NCI-H146 treated with DMSO at 0.1 percent for 48 hours (cell line): ENCODE results near the gene NCAPD3.
A peak's percentile ranks its signal among the peaks of the same experiment; 100 is the strongest.
"Not testable (repeated sequence)": the region's sequence is repeated elsewhere in the genome, so short reads cannot be mapped to it uniquely, and the experiment has no call there.

Source experiments
- DNase-seq: peaks from one replicate; lab custom pipeline; 2025; ENCODE audit not compliant: unreplicated experiment; lab: John Stamatoyannopoulos, UW

The NCAPD3 gene

DNA sequence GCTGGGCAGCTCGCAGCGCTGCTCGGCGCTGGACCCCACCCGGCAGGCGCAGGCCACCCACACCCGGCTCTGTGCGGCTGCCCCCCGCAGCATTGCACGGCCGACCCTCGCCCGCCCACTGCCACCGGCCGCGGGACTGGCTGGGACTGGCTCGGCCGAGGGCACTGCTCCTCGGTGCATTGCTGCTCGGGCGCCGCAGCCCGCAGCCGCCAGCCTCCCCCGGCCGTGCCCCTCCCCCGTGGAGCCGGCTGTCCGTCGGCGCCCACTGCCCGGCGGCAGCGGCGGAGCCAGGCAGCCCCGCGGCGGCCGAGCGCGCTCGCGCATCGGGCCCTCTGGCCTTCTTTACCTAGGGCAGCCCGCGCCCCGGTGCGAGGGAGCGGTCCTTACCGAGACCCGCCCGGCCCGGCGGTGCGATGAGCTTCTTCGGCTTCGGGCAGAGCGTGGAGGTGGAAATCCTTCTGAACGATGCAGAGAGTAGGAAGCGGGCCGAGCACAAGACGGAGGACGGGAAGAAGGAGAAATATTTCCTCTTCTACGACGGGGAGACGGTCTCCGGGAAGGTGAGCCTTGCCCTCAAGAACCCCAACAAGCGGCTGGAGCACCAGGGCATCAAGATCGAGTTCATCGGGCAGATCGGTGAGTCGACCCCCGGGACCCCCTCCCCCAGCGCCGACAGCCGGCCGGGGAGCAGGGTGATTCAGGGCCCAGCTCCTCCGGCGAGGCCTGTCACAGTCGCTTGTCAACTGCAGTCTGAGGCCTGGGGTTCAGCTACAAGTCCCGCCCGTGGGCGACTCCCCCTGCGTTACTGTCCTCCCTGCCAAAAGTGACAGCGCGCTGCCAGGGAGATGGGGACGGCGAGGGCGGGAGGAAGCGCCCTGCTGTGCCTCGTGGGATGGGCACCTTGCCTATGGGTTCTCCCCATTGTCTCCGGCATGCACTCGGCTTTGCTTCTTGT, 1.2 kb upstream of the NCAPD3 start:
- DNase-seq: peak; percentile 64

DNA sequence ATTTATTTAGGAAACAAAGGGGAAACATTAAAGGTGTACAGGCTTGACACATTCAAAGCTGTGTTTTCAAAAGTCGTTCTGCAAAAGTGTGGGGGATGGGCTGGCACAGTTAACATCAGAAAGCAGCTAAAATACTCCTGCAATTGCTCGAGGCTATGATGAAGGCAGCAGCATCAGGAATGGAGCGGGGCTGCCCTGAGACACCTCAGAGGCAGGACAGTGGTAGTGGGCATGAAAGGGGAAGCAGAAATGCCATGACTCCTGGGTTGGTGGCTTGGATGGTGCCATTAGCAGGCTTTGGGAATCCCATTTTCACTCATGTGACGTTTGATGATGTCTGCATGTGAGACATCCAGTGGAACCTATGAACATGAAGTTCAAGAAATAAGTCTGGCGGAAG, 646 bp downstream of the NCAPD3 start:
- no peak for DNase-seq

GRCh38 chr11:134216816-134217215, 7.0 kb downstream of the NCAPD3 start:
- no peak for DNase-seq

DNA sequence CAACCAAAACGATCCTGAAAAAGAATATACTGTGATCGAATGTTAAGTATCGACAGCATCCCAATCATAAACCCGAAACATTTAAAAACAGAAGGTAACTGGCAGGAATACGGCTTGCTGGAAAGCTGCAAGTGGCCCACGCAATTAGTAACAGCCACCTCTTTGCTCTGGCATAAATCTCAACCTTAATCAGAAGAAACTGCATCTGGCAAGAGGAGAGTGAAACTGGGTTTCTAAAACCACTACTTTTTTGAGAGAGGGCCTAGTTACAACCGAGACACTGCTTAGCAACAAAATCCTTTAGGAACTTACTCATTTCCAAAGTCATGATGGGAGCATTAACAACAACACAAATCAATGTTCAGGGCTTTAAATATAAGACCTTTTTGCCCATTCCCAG, 7.9 kb downstream of the NCAPD3 start:
- DNase-seq: no peak

DNA sequence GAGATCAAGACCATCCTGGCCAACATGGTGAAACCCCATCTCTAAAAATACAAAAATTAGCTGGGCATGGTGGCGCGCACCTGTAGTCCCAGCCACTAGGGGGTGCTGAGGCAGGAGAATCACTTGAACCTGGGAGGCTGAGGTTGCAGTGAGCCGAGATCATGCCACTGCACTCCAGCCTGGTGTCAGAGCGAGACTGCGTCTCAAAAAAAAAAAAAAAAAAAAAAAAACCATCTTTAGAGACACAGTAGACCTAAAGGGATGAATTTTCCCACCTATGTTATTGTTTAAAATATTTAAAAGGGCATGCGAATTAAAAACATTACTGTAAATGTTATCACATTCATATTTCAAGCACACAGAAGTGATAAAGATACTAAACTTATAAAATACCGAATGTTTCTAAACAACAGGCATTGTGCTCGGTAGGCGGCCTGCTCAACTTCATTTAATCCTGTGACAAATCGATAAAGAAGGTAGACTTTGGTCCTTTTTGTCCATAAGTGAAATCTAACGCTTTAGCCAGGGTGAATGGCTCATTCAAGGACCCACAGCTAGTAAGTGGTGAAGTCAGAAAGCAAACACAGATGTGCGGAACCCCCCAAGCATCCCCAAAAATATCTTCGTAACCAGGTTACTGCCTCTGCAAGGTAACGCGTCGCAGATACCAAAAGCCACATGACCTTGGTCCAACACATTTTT, 16.1 kb downstream of the NCAPD3 start:
- no peak for DNase-seq

DNA sequence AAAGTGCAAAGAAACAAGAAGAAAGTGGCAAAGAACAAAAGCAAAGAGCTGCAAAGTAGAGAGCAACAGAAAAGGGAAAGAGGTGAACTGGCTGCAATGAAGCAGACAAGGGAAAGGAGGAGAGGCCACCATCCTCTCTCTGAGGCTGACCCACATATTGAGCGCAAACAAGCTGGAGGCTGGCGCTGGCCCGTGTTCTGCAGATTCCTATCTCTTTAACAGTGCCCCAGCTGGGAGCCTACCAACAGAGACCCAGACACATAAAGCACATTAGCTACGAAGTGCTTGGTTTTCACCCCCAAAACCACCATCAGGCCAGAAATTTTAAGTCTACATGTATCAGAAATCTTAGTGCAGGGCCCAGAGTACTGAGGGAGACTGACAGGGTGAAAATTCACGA, 17.6 kb downstream of the NCAPD3 start:
- no peak for DNase-seq

- DNase-seq: no peak
Observed at GRCh38 chr11:134205729-134206128, 18.0 kb downstream of the NCAPD3 start.

DNA sequence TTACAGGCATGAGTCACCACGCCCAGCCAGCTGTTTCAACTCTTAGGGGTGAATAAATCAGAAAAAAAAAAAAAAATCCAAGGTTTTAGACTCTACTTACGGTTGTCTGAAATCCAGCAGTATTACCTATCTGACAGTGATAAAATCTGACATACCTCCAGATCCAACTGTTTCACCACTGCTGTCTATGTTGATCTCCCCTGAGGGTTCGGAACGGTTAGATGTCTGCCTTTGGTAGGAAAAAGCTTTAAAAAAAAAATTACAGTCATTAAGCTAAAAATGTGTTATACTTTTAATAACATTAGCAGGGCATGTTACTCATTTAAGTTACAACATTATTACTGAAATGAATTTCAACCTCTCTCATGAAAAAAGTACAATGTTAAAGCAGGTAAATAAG, 21.1 kb downstream of the NCAPD3 start:
- DNase-seq: no peak

DNA sequence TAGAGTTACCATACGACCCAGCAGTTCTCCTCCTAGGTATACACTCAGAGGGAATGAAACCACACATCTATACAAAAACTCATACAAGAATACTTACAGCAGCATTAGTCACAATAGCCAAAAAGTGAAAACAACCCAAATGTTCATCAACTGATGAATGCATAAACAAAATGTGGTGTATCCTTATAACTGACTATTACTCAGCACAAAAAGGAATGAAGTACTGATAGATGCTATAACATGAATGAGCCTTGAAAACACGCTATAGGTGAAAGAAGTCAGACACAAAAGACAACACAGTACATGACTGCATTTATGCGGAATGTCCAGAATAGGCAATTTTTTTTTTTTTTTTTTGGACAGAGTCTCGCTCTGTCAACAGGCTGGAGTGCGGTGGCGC, 23.1 kb downstream of the NCAPD3 start:
- DNase-seq: no peak

- no peak for DNase-seq
Observed at GRCh38 chr11:134199531-134199930, 24.2 kb downstream of the NCAPD3 start.

GRCh38 chr11:134196756-134197155, 27.0 kb downstream of the NCAPD3 start:
- DNase-seq: no peak

- DNase-seq: not testable (repeated sequence)
Observed at GRCh38 chr11:134188092-134188491, 35.7 kb downstream of the NCAPD3 start.

- DNase-seq: no peak
Observed at GRCh38 chr11:134181707-134182106, 42.1 kb downstream of the NCAPD3 start.

- DNase-seq: no peak
Observed at GRCh38 chr11:134178032-134178674, 45.6 kb downstream of the NCAPD3 start.

DNA sequence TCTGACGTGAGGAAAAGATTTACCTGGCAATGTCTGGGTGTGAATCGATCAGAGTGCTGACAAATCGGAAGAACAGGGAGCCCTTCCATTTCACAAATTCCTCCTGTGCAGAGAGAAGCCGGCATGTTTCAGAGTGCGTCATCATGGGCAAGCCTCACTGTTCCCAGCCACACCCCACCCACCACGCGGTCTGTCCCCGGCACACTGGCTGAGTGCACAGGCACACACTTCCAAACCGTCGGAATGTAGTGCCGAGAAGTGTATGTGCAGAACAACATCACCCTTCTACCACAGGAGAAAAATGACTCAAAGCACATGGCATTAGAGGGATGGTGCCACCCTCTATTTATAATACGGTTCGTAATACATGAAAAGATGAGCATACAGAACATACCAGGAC, 47.5 kb downstream of the NCAPD3 start:
- no peak for DNase-seq

- DNase-seq: no peak
Observed at GRCh38 chr11:134173296-134173695, 50.5 kb downstream of the NCAPD3 start.

- no peak for DNase-seq
Observed at GRCh38 chr11:134171951-134172350, 51.8 kb downstream of the NCAPD3 start.

DNA sequence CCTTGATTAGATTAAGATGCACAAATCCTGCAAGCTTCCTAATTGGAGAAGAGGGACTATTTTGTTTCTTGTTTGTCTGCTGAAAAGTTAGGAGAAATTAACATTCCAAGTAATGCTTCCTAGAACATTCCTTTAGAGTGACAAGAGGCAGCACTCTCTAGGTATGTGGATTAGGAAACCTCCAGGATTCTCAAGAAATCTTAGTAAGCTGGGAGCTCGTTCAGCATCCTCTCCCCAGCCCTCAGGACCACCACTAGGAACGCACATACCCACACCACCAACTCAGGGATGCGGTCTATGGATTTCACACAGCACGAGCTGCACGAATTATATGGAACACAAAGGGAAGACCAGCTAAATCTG, 52.9 kb downstream of the NCAPD3 start:
- no peak for DNase-seq

DNA sequence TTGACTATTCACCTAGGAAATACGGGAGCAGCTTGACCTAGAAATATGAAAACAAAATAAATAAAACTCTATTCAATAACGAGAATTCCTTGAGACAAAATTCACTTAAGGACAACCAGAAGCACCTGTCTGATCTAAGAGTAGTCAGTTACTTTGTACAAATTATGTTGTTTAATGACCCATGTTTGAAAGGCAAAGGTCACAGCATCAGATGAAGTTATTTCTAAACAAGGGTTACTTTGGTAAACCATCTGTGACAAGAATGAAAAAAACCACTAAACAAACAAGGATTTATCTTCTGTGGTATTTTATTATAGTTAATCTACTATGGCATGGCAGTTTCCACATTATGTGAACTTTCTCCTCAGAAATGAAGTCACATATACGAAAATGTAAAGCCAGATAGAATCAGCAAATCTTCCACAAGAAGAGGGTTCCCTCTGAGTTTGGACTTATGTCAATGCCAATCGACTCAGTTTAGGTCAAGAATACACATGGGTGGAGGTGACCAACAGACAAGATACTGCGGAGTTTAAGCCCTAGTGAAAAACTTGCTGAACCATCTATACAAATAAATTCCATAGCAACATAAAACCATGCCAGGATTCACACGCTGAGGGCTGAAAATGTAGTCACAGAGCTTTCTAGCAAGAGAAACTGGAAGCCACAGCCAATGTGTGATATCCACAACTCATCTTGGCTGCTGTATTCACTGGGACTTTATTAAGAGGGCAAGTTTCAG, 53.4 kb downstream of the NCAPD3 start:
- no peak for DNase-seq

DNA sequence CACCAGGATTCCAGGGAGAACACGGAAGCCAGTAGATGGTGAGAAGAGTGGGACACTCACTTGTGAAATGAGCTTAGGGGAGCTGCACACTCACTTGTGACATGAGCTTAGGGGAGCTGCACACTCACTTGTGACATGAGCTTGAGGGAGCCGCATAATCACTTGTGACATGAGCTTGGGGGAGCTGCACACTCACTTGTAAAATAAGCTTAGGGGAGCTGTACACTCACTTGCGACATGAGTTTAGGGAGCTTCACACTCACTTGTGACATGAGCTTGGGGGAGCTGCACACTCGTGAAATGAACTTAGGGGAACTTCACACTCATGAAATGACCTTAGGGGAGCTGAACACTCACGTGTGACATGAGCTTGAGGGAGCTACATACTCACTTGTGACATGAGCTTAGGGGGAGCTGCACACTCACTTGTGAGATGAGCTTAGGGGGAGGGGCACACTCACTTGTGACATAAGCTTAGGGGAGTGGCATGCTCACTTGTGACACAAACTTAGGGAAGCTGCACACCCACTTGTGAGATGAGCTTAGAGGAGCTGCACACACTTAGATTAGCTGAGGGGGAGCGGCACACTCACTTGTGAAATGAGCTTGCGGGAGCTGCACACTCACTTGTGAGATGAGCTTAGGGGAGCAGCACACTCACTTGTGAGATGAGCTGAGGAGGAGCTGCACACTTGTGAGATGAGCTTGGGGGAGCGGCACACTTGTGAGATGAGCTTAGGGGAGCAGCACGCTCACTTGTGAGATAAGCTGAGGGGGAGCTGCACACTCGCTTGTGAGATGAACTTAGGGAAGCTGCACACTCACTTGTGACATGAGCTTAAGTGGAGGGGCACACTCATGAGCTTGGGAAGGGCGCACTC, 59.0 kb downstream of the NCAPD3 start:
- no peak for DNase-seq
